Stimulated activated CD4-positive, alpha-beta T cell treated with anti-CD3 and anti-CD28 coated beads, TNF-alpha, amount 100 ng/mL, for 4 hours (primary cell): ENCODE data around the gene LRRC49.

Source experiments
- DNase-seq, 3 experiments: peaks; one replicate each; pipeline ENCODE4 v3.0.0-alpha.2; 2020; ENCODE audit warnings: low read depth in 3 of 3

The LRRC49 gene

GRCh38 chr15:71092056-71092600 is 199.5 kb downstream of the LRRC49 start:
- no peak for DNase-seq

GRCh38 chr15:71093054-71094024 is 200.7 kb downstream of the LRRC49 start:
- no peak for DNase-seq

DNA sequence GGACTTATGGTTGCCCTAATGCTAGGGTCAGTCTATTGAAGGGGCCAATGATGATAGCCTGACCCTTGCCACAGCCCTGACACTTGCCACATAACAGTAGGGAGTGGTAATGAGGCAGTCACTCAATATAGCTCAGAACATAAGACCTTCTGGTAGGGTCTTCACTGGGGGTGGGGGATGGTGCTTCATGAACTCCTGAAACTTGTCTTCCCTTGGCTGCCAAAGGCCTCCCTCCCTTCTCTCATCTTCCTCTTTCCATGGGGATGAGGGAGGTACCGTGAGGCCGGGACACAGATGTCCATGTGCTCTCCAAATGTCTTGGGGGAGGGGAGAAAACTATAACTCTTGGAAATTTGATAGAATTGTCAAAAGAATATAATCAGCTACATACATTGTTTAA is 201.5 kb downstream of the LRRC49 start:
- no peak for DNase-seq

DNA sequence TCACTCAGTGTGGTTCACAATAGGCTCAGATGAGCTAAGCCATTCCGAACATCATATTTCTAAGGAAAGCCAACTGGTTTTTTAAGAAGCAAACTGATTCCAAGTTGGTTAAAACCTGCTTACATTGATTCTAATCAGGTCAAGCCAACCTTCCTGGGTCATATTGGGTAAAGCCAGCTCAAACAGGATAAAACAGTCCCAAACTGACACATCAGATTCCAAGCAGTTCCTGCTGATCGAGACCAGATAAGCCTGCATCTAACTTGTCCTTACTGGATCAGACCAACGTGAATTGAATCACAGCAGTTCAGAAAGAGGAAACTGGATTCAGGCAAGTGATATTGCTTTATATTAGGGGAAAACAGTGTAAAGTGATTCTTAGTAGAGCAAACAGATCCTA is 204.1 kb downstream of the LRRC49 start:
- DNase-seq: no peak

- no peak for DNase-seq
Measured at GRCh38 chr15:71097890-71098289, 205.3 kb downstream of the LRRC49 start.

GRCh38 chr15:71098920-71099319 is 206.3 kb downstream of the LRRC49 start:
- DNase-seq: no peak
